Breast epithelium (tissue), 3 donors: ENCODE measurements around the gene DNAJB13.

Experiments
- CTCF ChIP-seq, 3 donors: fragments of 450-650 bp; IDR thresholded peaks; one replicate each; pipeline ENCODE4 v1.5.1; 2016 to 2017; ENCODE audit warnings: antibody characterized with exemption in 3 of 3, mild to moderate bottlenecking in 3 of 3, moderate library complexity in 3 of 3
- POLR2A ChIP-seq: fragments of 450-650 bp; IDR thresholded peaks from one replicate; pipeline ENCODE4 v1.6.1; 2016; ENCODE audit warnings: antibody characterized with exemption, mild to moderate bottlenecking, moderate library complexity
- POLR2AphosphoS5 ChIP-seq, 3 donors: sonication (generic); formaldehyde crosslinking; IDR thresholded peaks; one replicate each; pipeline ENCODE4 v1.6.1; 2017; ENCODE audit warnings: antibody characterized with exemption in 3 of 3

GRCh38 chr11:74008373-74009229 is 57.8 kb downstream of the DNAJB13 start, which contains the start of gene UCP3:
- TF ChIP-seq POLR2A: no peak
- TF ChIP-seq CTCF (IDR thresholded peaks at IDR 0.05): no peak
- no peak for TF ChIP-seq POLR2AphosphoS5 (IDR thresholded peaks at IDR 0.05)
